NB4 (cell line): ENCODE results near the gene TGM3.

Experiments used
- DNase-seq: peaks from one replicate; pipeline ENCODE4 v3.0.0; 2010; ENCODE audit warnings: low read depth
- H3K4me3 ChIP-seq: one replicate; pipeline ENCODE4 v1.5.1; 2011; ENCODE audit warnings: mild to moderate bottlenecking, low read depth, low read length, moderate library complexity
- CTCF ChIP-seq: IDR thresholded peaks from one replicate; pipeline ENCODE4 v1.5.1; 2012; ENCODE audit warnings: low read depth, low read length
- MYC ChIP-seq: IDR thresholded peaks from 2 replicates; pipeline ENCODE4 v1.6.1; 2011; ENCODE audit warnings: low read depth, low read length
- POLR2A ChIP-seq: IDR thresholded peaks from 2 replicates; pipeline ENCODE4 v1.6.1; 2011; ENCODE audit warnings: mild to moderate bottlenecking; ENCODE audit not compliant: insufficient read length; ENCODE audit errors: extremely low read depth
- TF ChIP-seq, protein P1 (sequence below): IDR thresholded peaks from 2 replicates; pipeline ENCODE4 v1.6.1; 2011; ENCODE audit warnings: low read depth, low read length

TGM3 gene

GRCh38 chr20:2300002-2300401 lies 4.2 kb downstream of the TGM3 start:
- DNase-seq: no peak
- H3K4me3 ChIP-seq: no peak overlapping the region
- TF ChIP-seq MYC (no peak), CTCF (no peak), POLR2A (no peak)
- TF ChIP-seq, protein P1, sequence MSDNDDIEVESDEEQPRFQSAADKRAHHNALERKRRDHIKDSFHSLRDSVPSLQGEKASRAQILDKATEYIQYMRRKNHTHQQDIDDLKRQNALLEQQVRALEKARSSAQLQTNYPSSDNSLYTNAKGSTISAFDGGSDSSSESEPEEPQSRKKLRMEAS: no peak

- no peak overlapping the region for H3K4me3 ChIP-seq
- DNase-seq: peak; percentile 31
- TF ChIP-seq POLR2A (no peak), CTCF (no peak), MYC (no peak)
- TF ChIP-seq, protein P1: no peak
These were observed 4.6 kb downstream of the TGM3 start for GRCh38 chr20:2300420-2300819.

- H3K4me3 ChIP-seq: no peak overlapping the region
- peak; percentile 99 for DNase-seq
- TF ChIP-seq CTCF: no peak
- no peak for TF ChIP-seq POLR2A
- peak; percentile 68 for TF ChIP-seq MYC
- TF ChIP-seq, protein P1: peak; percentile 97
These were observed 5.4 kb downstream of the TGM3 start for GRCh38 chr20:2301164-2301622.

DNA sequence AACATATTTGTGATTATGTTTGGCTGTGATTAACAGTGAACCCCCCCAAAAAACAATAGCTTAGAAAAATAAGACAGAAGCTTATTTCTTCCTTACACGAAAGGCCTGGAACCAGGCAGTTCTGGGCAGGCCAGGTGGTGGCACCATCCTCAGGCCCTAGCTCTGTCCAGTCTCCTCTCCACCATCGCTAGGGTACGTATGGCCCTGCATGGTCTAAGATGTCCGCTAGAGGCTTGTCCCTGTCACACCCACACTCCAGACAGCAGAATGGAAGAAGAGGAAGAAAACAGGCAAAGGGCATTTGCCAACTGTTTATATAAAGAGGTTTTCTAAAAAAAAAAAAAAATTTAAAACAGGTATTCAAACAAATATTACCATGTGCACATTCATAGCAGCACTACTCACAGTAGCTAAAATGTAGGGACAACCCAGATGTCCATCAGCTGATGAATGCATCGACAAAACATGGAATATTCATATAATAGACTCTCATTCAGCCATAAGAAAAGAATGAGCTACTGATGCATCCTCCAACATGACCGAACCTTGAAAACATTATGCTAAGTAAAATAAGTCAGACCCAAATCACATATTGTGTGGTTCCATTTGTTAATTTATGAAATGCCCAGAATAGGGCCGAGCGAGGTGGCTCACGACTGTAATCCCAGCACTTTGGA lies 6.7 kb downstream of the TGM3 start:
- no peak overlapping the region for H3K4me3 ChIP-seq
- DNase-seq: peak; percentile 27
- TF ChIP-seq POLR2A: no peak
- TF ChIP-seq MYC: no peak
- peak; percentile 1 for TF ChIP-seq CTCF
- TF ChIP-seq, protein P1: no peak

DNA sequence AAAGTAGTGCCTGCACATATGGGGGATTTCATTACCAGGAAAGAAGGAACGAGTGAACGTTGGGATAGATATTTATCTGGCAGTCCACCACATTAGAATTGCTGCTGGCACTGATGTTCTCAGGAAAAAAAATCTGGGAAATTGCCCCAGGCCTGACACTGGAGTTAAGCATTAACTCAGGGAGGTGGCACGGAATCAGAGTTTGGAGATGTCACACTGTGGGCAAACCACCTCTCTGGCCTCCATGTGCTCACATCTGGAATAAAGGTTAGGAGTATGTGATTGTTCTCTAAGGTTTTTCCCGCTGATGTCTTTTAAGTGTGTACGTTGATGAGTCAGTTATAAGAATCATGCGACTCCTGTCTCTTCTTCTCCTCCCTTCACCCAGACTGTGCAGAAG lies 7.9 kb downstream of the TGM3 start:
- H3K4me3 ChIP-seq: no peak overlapping the region
- TF ChIP-seq, protein P1: no peak
- TF ChIP-seq POLR2A (no peak), MYC (no peak), CTCF (no peak)
- DNase-seq: no peak
